ENCODE measurements around the gene HNRNPLL. TPM values are rescaled to one million over a fixed set of nuclear protein-coding genes. Genes with fewer than 3 reads are reported as not detected.

Gene HNRNPLL
- total RNA-seq, 2 donors from 2014 or later = 17.8 to 19.1 TPM

DNA sequence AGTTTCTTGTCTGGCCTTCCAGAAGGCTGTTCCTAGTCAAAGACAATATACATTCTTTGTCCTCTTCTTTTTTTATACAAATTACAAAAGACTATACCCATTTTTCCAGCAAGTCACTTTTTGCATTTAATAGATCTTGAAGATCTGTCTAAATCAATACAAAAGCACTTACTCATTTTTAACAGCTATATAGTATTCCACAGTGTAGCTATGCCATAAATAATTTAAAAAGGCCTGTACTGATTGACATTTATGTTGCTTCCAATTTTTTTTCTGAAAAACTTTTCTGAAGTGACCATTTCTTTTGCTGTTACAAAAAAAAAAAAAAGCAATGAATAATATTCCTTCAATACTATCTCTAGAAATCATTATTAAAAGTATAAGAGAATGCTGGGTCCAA lies 30.3 kb upstream of the HNRNPLL start:
- TF ChIP-seq, protein P1, sequence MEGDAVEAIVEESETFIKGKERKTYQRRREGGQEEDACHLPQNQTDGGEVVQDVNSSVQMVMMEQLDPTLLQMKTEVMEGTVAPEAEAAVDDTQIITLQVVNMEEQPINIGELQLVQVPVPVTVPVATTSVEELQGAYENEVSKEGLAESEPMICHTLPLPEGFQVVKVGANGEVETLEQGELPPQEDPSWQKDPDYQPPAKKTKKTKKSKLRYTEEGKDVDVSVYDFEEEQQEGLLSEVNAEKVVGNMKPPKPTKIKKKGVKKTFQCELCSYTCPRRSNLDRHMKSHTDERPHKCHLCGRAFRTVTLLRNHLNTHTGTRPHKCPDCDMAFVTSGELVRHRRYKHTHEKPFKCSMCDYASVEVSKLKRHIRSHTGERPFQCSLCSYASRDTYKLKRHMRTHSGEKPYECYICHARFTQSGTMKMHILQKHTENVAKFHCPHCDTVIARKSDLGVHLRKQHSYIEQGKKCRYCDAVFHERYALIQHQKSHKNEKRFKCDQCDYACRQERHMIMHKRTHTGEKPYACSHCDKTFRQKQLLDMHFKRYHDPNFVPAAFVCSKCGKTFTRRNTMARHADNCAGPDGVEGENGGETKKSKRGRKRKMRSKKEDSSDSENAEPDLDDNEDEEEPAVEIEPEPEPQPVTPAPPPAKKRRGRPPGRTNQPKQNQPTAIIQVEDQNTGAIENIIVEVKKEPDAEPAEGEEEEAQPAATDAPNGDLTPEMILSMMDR (IDR thresholded peaks at IDR 0.05) = no peak
- no peak for DNase-seq (ENCODE audit: low spot score)
- Histone ChIP-seq H3K27me3 (no peaks in the 10 kb centered on the region), H3K9me3 (peaks cover 0 to 6% of the 10 kb centered on the region in 2 donors), H3K36me3 (no peaks in the 10 kb centered on the region), H3K4me1 (no peaks in the 10 kb centered on the region), H3K4me3 (no peak overlapping the region), H3K27ac (no peak overlapping the region)

DNA sequence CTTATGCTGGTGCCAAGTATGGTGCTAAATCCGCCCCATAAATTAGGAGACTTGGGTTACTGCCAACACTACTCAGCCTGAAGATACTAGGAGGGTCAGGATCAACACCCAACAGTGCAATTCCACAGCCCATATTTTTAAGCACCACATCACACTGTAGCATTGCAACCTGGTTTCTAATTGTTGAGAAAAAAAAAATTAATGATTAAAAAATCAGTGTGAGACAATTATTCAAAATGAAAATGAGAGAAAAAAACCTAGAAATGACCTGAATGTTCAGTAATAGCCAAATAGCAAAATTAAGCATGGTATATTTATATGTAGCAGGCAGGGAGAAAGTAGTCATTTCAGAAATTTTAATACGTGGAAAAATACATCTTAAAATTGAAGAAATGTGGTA lies 29.2 kb upstream of the HNRNPLL start:
- no peak overlapping the region for H3K27ac ChIP-seq
- H3K4me1 ChIP-seq = no peaks in the 10 kb centered on the region
- peaks cover 0 to 6% of the 10 kb centered on the region in 2 donors for H3K9me3 ChIP-seq
- no peak for DNase-seq (ENCODE audit: low spot score)
- no peaks in the 10 kb centered on the region for H3K27me3 ChIP-seq
- no peak overlapping the region for H3K4me3 ChIP-seq
- TF ChIP-seq, protein P1 (IDR thresholded peaks at IDR 0.05) = no peak
- no peaks in the 10 kb centered on the region for H3K36me3 ChIP-seq

DNA sequence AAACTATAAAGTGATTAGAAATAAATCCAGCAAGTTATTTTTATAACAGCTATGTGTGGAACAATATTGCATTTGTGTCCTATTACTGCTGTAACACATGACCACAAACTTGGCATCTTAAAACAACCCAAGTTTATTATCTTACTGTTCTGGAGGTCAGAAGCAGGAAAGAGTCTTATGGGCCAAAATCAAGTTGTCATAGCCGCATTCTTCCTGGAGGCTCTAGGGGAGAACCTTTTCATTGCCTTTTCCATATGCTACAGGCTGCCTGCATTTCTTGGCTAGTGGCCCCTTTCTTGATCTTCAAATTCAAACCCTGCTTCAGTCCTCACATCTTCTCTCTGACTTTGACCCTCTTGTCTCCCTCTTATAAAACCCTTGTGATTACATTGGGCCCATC lies 27.0 kb upstream of the HNRNPLL start:
- Histone ChIP-seq H3K4me1 (no peaks in the 10 kb centered on the region), H3K27ac (no peak overlapping the region), H3K9me3 (peaks cover 0 to 6% of the 10 kb centered on the region in 2 donors), H3K36me3 (no peaks in the 10 kb centered on the region), H3K4me3 (no peak overlapping the region), H3K27me3 (no peaks in the 10 kb centered on the region)
- no peak for DNase-seq (ENCODE audit: low spot score)
- TF ChIP-seq, protein P1 (IDR thresholded peaks at IDR 0.05) = no peak

DNA sequence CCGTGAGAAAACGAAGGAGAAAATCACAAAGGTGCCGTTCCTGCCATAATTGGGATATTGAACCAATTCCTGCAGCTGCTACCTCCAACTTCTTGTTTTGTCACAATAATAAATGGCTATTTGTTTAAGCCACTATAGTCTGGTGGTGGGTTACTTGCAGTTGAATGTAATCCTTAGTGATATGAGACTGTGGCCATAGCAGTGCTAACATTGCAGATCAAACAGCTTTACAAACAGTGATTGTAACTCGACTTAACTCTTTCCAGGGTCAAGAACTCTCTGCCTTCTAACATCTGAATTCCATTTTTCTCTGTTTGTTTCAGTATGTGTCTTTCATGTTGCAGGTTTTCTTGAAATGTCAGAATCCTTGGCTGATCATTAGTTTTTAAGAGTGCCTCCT lies 24.7 kb upstream of the HNRNPLL start:
- H3K36me3 ChIP-seq = no peaks in the 10 kb centered on the region
- no peaks in the 10 kb centered on the region for H3K27me3 ChIP-seq
- no peak overlapping the region for H3K27ac ChIP-seq
- no peaks in the 10 kb centered on the region for H3K4me1 ChIP-seq
- TF ChIP-seq, protein P1 (IDR thresholded peaks at IDR 0.05) = no peak
- DNase-seq (ENCODE audit: low spot score) = no peak
- peaks cover 0 to 6% of the 10 kb centered on the region in 2 donors for H3K9me3 ChIP-seq
- no peak overlapping the region for H3K4me3 ChIP-seq

DNA sequence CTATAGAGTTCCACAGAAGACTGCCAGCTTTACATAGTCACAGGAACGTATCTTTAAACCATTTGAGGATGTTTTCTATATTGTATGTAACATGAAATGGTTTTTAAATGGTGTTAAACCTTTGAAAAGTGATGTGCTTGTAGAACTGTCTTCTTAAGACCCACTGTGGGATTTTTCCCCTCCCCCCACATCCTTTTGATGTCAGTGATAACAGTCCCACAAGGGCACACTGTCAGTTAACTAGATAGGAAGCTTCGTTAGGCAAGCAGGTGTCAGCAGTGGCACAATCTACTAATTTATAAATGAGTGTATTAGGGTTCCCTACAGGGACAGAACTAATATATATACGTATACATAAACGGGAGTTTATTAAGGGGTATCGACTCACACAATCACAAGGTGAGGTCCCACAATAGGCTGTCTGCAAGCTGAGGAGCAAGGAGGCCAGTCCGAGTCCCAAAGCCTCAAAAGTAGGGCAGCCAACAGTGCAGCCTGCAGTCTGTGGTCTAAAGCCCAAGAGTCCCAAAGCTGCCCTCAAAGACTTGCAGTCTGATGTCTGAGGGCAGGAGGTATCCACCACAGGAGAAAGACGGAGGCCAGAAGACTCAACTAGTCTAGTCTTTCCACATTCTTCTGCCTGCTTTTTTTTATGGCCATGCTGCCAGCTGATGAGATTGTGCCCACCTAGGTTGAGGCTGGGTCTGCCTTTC lies 23.8 kb upstream of the HNRNPLL start:
- no peak overlapping the region for H3K4me3 ChIP-seq
- no peaks in the 10 kb centered on the region for H3K36me3 ChIP-seq
- no peak overlapping the region for H3K27ac ChIP-seq
- H3K4me1 ChIP-seq = no peaks in the 10 kb centered on the region
- H3K27me3 ChIP-seq = no peaks in the 10 kb centered on the region
- H3K9me3 ChIP-seq = peaks cover 0 to 6% of the 10 kb centered on the region in 2 donors
- DNase-seq (ENCODE audit: low spot score) = no peak
- TF ChIP-seq, protein P1 (IDR thresholded peaks at IDR 0.05) = no peak

DNA sequence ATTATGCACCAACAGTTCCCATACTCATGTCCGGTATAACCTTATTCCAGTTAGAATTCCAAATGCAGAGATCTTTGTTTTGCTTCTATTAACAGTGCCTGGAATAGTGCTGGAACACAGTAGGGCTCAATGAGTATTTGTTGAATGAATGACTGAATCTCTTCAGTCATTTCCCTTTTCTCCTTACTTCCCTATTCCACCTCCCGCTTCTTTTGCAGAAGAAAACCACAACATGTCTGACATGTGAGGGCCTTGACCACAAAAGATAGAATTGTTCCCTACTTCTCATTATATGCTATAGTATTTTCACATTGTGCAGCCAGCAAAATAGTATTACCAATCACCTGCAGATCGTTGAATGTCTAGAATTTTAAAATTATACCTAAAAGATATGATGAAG lies 19.5 kb upstream of the HNRNPLL start:
- H3K27me3 ChIP-seq = no peaks in the 10 kb centered on the region
- H3K9me3 ChIP-seq = no peaks in the 10 kb centered on the region
- DNase-seq (ENCODE audit: low spot score) = no peak
- peaks cover 0 to 19% of the 10 kb centered on the region in 2 donors for H3K4me1 ChIP-seq
- TF ChIP-seq, protein P1 (IDR thresholded peaks at IDR 0.05) = no peak
- H3K27ac ChIP-seq = no peak overlapping the region
- H3K4me3 ChIP-seq = no peak overlapping the region
- no peaks in the 10 kb centered on the region for H3K36me3 ChIP-seq

Data from right atrium auricular region (tissue), 2 donors.